GM23248 (cell line): Measurements from ENCODE around the gene SLC6A1.

Experiments
- EZH2 ChIP-seq: fragments of 200-600 bp; sonication (generic); IDR thresholded peaks from 2 replicates; pipeline ENCODE4 v1.6.1; 2018; ENCODE audit warnings: antibody characterized with exemption, mild to moderate bottlenecking; ENCODE audit not compliant: insufficient read depth, poor library complexity, severe bottlenecking
- EZH2phosphoT487 ChIP-seq: fragments of 200-600 bp; sonication (generic); IDR thresholded peaks from 2 replicates; pipeline ENCODE4 v1.6.1; 2018; ENCODE audit warnings: antibody characterized with exemption, moderate library complexity, mild to moderate bottlenecking, low read depth; ENCODE audit not compliant: insufficient read depth

DNA sequence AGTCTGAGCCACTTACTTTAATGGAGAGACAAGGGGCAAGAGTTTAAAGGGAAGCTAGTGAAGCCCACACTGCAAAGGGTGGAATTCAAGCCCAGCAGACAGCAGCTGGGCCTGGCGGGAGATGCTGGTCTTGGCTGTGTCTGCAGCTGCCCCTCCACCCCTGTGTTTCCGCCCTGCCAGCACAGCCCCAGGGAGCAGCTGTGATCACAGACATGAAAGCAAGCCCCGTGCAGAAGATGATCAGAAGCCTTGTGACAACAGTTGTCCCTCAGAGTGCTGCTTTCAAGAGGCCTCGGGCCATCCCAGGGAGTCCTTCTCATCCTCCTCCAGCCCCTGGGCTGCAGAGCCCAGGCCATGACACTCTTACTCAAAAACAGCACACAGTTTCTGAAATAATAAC, 24.1 kb upstream of the SLC6A1 start:
- TF ChIP-seq EZH2 (no peak), EZH2phosphoT487 (no peak)
